Mesenchymal stem cell (in vitro differentiated cells and primary cell): Measurements from ENCODE around the gene TNFRSF4.

Experiments
- DNase-seq: peaks from one replicate; pipeline ENCODE4 v3.0.0-alpha.2; 2013
- H2AFZ ChIP-seq: one replicate; pipeline ENCODE4 v1.6.1; 2013; ENCODE audit warnings: low read depth, mild to moderate bottlenecking, control low read depth, inconsistent platforms, low read length, moderate library complexity
- H2AK5ac ChIP-seq: 2 replicates; pipeline ENCODE4 v1.6.1; 2013; ENCODE audit warnings: low read length, moderate library complexity, mild to moderate bottlenecking, inconsistent platforms; ENCODE audit not compliant: severe bottlenecking
- H2BK120ac ChIP-seq: one replicate; pipeline ENCODE4 v1.6.1; 2013; ENCODE audit warnings: low read depth, mild to moderate bottlenecking, inconsistent platforms, low read length, moderate library complexity
- H2BK12ac ChIP-seq, 2 experiments: one replicate each; pipeline ENCODE4 v1.6.1; 2013; ENCODE audit warnings: inconsistent platforms in 2 of 2, low read length in 2 of 2, mild to moderate bottlenecking in 2 of 2, moderate library complexity in 2 of 2, control low read depth in 1 of 2
- H2BK15ac ChIP-seq: one replicate; pipeline ENCODE4 v1.6.1; 2013; ENCODE audit warnings: mild to moderate bottlenecking, low read depth, inconsistent platforms; ENCODE audit not compliant: poor library complexity, severe bottlenecking
- H2BK5ac ChIP-seq: 2 replicates; pipeline ENCODE4 v1.6.1; 2013; ENCODE audit warnings: low read depth, mild to moderate bottlenecking, low read length, control low read depth, inconsistent platforms; ENCODE audit not compliant: poor library complexity, severe bottlenecking
- H3K14ac ChIP-seq, 2 experiments: one replicate each; pipeline ENCODE4 v1.6.1; 2013; ENCODE audit warnings: inconsistent platforms in 2 of 2, low read length in 2 of 2, control low read depth in 1 of 2, mild to moderate bottlenecking in 1 of 2, moderate library complexity in 1 of 2
- H3K18ac ChIP-seq, 2 experiments: one replicate each; pipeline ENCODE4 v1.6.1; 2013; ENCODE audit warnings: inconsistent platforms in 2 of 2, low read length in 2 of 2, control low read depth in 1 of 2, low read depth in 1 of 2, mild to moderate bottlenecking in 1 of 2
- H3K23ac ChIP-seq, 2 experiments: one replicate each; pipeline ENCODE4 v1.6.1; 2013; ENCODE audit warnings: inconsistent platforms in 2 of 2, low read length in 2 of 2, mild to moderate bottlenecking in 2 of 2, moderate library complexity in 2 of 2, control low read depth in 1 of 2
- H3K27ac ChIP-seq: 2 replicates; pipeline ENCODE4 v1.5.1; 2013; ENCODE audit warnings: mild to moderate bottlenecking, moderate library complexity, low read length, control low read depth, inconsistent platforms; ENCODE audit not compliant: poor library complexity, severe bottlenecking
- H3K27me3 ChIP-seq, 2 experiments: 2 replicates each; pipeline versions ENCODE4 v1.6.1 to v1.7.0; 2013; ENCODE audit warnings: low read length in 2 of 2, mild to moderate bottlenecking in 2 of 2, moderate library complexity in 2 of 2, control low read depth in 1 of 2, inconsistent platforms in 1 of 2; ENCODE audit not compliant: control insufficient read depth in 1 of 2, insufficient read depth in 1 of 2
- H3K36me3 ChIP-seq, 2 experiments: 2 replicates each; pipeline versions ENCODE4 v1.6.1 to v1.7.0; 2013; ENCODE audit warnings: low read length in 2 of 2, control low read depth in 1 of 2, inconsistent platforms in 1 of 2, low read depth in 1 of 2, mild to moderate bottlenecking in 1 of 2; ENCODE audit not compliant: insufficient read depth in 2 of 2, control insufficient read depth in 1 of 2
- H3K4ac ChIP-seq, 2 experiments: one replicate each; pipeline ENCODE4 v1.6.1; 2013; ENCODE audit warnings: inconsistent platforms in 2 of 2, low read length in 2 of 2, mild to moderate bottlenecking in 2 of 2, moderate library complexity in 2 of 2, control low read depth in 1 of 2, low read depth in 1 of 2
- H3K4me1 ChIP-seq: 2 replicates; pipeline ENCODE4 v1.6.1; 2013; ENCODE audit warnings: low read depth, low read length, control low read depth; ENCODE audit not compliant: control insufficient read depth, insufficient read depth
- H3K4me2 ChIP-seq: 2 replicates; pipeline ENCODE4 v1.6.1; 2013; ENCODE audit warnings: low read length, mild to moderate bottlenecking, inconsistent platforms; ENCODE audit not compliant: poor library complexity, severe bottlenecking
- H3K4me3 ChIP-seq, 2 experiments: 2 replicates each; pipeline versions ENCODE4 v1.5.1 to v1.7.0; 2013; ENCODE audit warnings: low read length in 2 of 2, mild to moderate bottlenecking in 2 of 2, control low read depth in 1 of 2, low read depth in 1 of 2; ENCODE audit not compliant: insufficient read depth in 1 of 2
- H3K79me1 ChIP-seq: replicated peaks from 2 replicates; pipeline ENCODE4 v1.6.1; 2013; ENCODE audit warnings: mild to moderate bottlenecking, control low read depth, low read length, inconsistent platforms; ENCODE audit not compliant: poor library complexity, severe bottlenecking
- H3K9ac ChIP-seq: 2 replicates; pipeline ENCODE4 v1.7.0; 2013; ENCODE audit warnings: mild to moderate bottlenecking, low read length, moderate library complexity
- H3K9me3 ChIP-seq: 2 replicates; pipeline ENCODE4 v1.7.0; 2013; ENCODE audit warnings: mild to moderate bottlenecking, low read length; ENCODE audit not compliant: control insufficient read depth
- H4K8ac ChIP-seq: one replicate; pipeline ENCODE4 v1.6.1; 2013; ENCODE audit warnings: inconsistent platforms, mild to moderate bottlenecking, low read length, moderate library complexity
- H4K91ac ChIP-seq: one replicate; pipeline ENCODE4 v1.6.1; 2013; ENCODE audit warnings: mild to moderate bottlenecking, low read length, inconsistent platforms
- WGBS: methylation state at CpG from one replicate; pipeline ENCODE4 v1.1.7; 2013; ENCODE audit warnings: mixed read lengths; 5-methylcytosine and 5-hydroxymethylcytosine counted together

Gene TNFRSF4

GRCh38 chr1:1241588-1242219 lies 27.8 kb upstream of the TNFRSF4 start:
- Histone ChIP-seq H3K4me2 (no peak overlapping the region), H3K4me1 (peaks cover 51% of the 10 kb centered on the region), H2BK5ac (no peak overlapping the region), H2BK12ac (no peak overlapping the region), H2BK15ac (no peak overlapping the region), H3K79me1 (peaks cover 2% of the 10 kb centered on the region), H3K18ac (no peak overlapping the region), H3K23ac (no peak overlapping the region), H3K4me3 (no peak overlapping the region), H3K27ac (no peak overlapping the region), H2BK120ac (no peak overlapping the region), H3K9ac (no peak overlapping the region), H4K8ac (no peak overlapping the region), H4K91ac (no peak overlapping the region), H2AK5ac (no peak overlapping the region), H2AFZ (no peak overlapping the region), H3K9me3 (no peaks in the 10 kb centered on the region), H3K27me3 (peaks cover 0 to 47% of the 10 kb centered on the region in 2 experiments), H3K4ac (no peak overlapping the region), H3K14ac (no peak overlapping the region), H3K36me3 (peaks cover 0 to 34% of the 10 kb centered on the region in 2 experiments)
- 91% methylated on average over 25 of the region's 26 CpGs for WGBS
- DNase-seq = no peak

DNA sequence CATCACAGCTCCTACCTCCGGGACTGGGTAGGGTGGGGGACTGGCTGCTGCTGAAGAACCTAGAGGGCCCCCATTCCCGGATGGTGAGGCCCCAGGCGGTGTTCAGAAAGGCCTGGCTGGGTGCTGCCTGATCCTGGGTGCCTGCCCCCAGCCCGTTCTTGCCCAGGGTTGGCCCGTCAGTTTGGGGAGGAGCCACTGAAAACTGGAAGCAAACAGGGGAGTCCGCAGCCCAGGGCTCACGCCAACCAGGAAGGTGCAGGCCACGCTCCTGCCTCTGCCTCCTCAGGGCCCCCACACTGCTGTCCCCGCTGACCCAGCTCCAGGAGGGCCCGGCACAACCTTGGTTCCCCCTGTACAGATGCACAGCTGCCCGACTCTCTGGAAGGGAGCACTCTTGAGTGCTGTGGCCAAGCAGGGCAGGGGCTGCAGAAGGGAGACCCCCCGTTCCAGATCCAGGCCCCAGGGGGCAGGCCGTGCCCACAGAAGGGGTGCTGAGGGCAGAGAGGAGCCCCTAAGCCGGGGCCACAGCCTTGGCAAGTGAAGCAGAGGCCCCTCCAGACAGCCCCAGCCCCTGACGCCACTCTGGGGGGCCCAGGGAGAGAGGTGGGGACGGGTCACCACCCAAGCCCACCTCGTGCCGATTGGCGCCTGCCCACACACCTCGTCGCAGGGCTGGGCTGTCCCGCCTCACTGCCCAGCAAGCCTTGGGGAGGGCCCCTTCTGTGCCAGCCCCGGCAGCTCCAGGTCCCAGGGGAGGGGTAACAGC lies 27.1 kb upstream of the TNFRSF4 start:
- Histone ChIP-seq H3K14ac (no peak overlapping the region), H3K79me1 (no peaks in the 10 kb centered on the region), H3K36me3 (peaks cover 0 to 33% of the 10 kb centered on the region in 2 experiments), H3K4me1 (peaks cover 46% of the 10 kb centered on the region), H3K27me3 (peaks cover 0 to 46% of the 10 kb centered on the region in 2 experiments), H2BK15ac (no peak overlapping the region), H4K91ac (peak overlapping the region; percentile 15), H2BK120ac (no peak overlapping the region), H2BK12ac (no peak overlapping the region), H3K23ac (no peak overlapping the region), H3K18ac (no peak overlapping the region), H3K9ac (no peak overlapping the region), H2AFZ (no peak overlapping the region), H3K9me3 (no peaks in the 10 kb centered on the region), H4K8ac (no peak overlapping the region), H2AK5ac (no peak overlapping the region), H3K4me2 (no peak overlapping the region), H2BK5ac (no peak overlapping the region), H3K4me3 (no peak overlapping the region), H3K4ac (no peak overlapping the region), H3K27ac (no peak overlapping the region)
- 85% methylated on average over 23 of the region's 23 CpGs for WGBS
- no peak for DNase-seq

DNA sequence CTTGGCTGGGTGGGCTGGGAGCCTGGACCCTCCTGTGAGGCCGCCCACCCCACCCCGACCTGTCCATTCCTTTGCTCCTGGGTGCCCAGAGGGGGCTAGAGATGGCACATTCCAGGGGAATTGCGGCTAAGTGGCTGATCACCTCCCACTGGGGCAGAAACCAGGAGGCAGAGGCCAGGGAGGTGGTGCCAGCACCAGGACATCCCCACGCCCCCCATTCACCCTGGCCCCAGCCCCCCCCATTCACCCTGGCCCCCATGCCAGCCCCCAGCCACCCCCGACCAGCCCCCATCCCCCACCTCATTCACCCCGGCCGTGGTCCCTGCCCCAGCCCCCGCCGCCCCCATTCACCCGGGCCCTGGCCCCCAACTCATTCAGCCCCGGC lies 26.4 kb upstream of the TNFRSF4 start:
- Histone ChIP-seq H3K18ac (no peak overlapping the region), H4K91ac (no peak overlapping the region), H3K23ac (no peak overlapping the region), H2BK12ac (no peak overlapping the region), H3K4me1 (peaks cover 41% of the 10 kb centered on the region), H3K4me3 (no peak overlapping the region), H3K79me1 (no peaks in the 10 kb centered on the region), H3K36me3 (peaks cover 0 to 32% of the 10 kb centered on the region in 2 experiments), H4K8ac (no peak overlapping the region), H2AK5ac (no peak overlapping the region), H3K9me3 (no peaks in the 10 kb centered on the region), H2BK5ac (no peak overlapping the region), H3K14ac (no peak overlapping the region), H2AFZ (no peak overlapping the region), H2BK120ac (no peak overlapping the region), H3K27ac (no peak overlapping the region), H3K9ac (no peak overlapping the region), H3K4me2 (no peak overlapping the region), H3K4ac (no peak overlapping the region), H3K27me3 (peaks cover 0 to 39% of the 10 kb centered on the region in 2 experiments), H2BK15ac (no peak overlapping the region)
- DNase-seq = no peak
- WGBS = 100% methylated on average over 1 of the region's 11 CpGs

DNA sequence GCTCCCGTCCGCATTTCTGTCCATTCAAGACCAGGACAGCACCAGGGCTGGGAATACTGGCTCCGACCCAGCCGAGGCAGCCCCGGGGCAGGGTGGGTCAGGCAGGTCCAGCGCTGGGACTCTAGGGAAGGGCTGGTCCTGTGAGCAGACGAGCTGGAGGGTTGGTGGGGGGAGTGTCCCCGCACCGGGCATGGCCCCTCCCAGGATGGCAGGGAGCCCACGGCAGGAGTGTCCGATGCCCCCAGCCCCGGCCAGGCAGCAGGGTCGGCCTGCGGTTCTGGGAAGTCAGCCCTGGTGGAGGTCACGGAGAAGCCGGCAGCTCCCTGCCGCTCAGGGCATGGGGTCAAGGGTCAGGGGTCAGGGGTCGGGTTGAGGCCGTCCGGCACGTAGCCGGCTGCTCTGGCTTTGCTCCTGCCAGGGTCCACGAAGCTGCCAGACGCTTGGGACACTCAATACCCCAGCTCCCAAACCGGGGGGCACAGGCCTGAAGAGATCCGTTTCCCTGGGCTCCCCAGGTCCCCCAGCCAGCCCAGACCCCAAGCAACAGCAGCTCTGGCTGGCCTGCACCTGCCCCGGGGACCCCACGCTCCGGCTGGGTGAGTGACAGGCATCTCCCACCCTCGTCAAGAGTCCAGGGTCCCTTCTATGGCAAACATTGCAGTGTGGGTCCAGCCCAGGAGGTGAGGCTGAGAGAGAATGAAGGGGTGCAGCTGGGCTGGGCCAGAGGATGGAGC lies 25.8 kb upstream of the TNFRSF4 start:
- Histone ChIP-seq H4K8ac (no peak overlapping the region), H2BK15ac (no peak overlapping the region), H3K18ac (no peak overlapping the region), H3K9ac (no peak overlapping the region), H2AFZ (no peak overlapping the region), H2BK5ac (no peak overlapping the region), H2AK5ac (no peak overlapping the region), H3K4me1 (peaks cover 41% of the 10 kb centered on the region), H3K14ac (no peak overlapping the region), H3K9me3 (no peaks in the 10 kb centered on the region), H3K4me2 (no peak overlapping the region), H3K27ac (no peak overlapping the region), H3K4ac (no peak overlapping the region), H3K4me3 (no peak overlapping the region), H2BK12ac (no peak overlapping the region), H3K36me3 (peaks cover 0 to 36% of the 10 kb centered on the region in 2 experiments), H4K91ac (no peak overlapping the region), H2BK120ac (no peak overlapping the region), H3K79me1 (no peaks in the 10 kb centered on the region), H3K27me3 (peaks cover 0 to 38% of the 10 kb centered on the region in 2 experiments), H3K23ac (no peak overlapping the region)
- DNase-seq = no peak
- 75% methylated on average over 28 of the region's 30 CpGs for WGBS
